ENCODE data around the gene TERB2.
"Not testable (repeated sequence)": the region's sequence is repeated elsewhere in the genome, so short reads cannot be mapped to it uniquely, and the experiment has no call there.

The TERB2 gene, protein sequence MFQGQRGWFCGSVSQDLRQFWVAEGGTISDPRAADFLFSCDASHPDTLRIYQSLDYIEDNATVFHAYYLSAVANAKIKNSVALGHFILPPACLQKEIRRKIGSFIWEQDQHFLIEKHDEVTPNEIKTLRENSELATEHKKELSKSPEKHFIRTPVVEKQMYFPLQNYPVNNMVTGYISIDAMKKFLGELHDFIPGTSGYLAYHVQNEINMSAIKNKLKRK

DNA sequence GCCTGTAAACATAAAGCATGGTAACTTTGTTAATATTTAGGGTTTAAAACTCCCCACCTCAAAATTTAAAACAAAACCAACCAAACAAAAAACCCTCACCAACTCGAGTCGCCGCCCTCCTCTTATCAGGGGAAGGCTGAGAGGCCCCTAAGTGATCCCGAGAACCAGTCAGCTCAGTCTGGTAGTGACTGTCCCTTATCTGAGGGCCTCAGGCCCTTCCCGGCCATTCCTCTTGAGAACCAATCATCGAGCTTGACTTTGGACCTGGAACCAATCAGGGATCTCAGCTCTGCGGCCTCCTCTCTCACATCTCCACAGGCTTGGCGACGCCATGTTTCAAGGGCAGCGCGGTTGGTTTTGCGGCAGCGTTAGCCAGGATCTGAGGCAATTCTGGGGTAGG is at the start of gene TERB2:
TERB2 (plus strand) TSS at position 300 of the 400 bp plus-strand sequence; CDS start at position 332, 32 bp downstream.
- DNase-seq, result no peak

DNA sequence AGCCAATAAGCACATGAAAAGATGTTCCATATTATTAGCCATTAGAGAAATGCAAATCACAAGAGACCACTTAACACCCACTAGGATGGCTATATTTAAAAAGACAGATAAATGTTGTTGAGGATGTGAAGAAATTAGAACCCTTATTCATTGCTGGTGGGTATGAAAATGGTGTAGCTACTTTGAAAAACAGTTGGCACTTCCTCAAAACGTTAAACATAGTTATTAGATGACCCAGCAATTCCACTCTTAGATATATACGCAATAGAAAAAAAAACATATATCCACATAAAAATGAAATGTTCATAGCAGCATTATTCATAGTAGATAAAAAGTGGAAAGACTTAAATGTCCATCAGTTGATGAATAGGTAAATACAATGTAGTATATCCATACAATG is 47.1 kb upstream of the TERB2 start:
- DNase-seq, result no peak

GRCh38 chr15:44910981-44911625 is 45.4 kb upstream of the TERB2 start:
- DNase-seq, result no peak

GRCh38 chr15:44912186-44912585 is 44.3 kb upstream of the TERB2 start:
- not testable (repeated sequence) for DNase-seq

- not testable (repeated sequence) for DNase-seq
These were observed 43.5 kb upstream of the TERB2 start for GRCh38 chr15:44912974-44913448.

- no peak for DNase-seq
These were observed 38.4 kb upstream of the TERB2 start for GRCh38 chr15:44918136-44918535.

GRCh38 chr15:44928658-44929057 is 27.8 kb upstream of the TERB2 start:
- DNase-seq, result not testable (repeated sequence)

GRCh38 chr15:44930283-44930682 is 26.2 kb upstream of the TERB2 start:
- DNase-seq, result not testable (repeated sequence)

DNA sequence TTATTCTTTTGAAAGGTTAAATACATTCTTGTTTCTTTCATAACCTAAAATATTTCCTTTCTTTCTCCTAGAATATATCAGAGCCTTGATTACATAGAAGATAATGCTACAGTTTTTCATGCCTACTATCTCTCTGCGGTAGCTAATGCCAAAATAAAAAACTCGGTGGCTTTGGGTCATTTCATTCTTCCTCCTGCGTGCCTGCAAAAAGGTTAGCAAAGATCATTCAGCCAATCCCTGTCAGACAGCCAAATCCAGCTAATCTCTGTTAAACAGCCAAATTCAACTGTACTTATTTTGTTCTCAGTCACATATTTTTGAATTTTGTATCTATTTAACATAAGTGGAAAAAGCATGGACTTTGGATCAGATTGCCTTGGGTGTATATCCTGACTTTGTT is 1.8 kb downstream of the TERB2 start:
- DNase-seq, result not testable (repeated sequence)

DNA sequence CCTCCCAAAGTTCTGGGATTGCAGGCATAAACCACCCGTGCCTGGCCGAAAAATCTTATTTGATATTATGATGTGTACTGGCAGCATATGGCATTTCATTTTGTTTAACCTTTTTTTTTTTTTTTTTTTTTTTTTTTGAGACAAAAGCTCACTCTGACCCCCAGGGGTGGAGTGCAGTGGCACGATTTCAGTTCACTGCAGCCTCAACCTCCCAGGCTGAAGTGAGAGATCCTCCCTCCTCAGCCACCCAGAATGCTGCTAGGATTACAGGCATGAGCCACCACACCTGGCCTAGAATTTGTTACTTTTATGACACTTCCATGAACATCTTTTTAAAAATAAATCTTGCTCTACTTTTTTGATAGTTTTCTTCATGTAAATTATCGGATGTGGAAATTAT is 12.0 kb downstream of the TERB2 start:
- no peak for DNase-seq

- no peak for DNase-seq
These were observed 14.5 kb downstream of the TERB2 start for GRCh38 chr15:44971036-44971435.

DNA sequence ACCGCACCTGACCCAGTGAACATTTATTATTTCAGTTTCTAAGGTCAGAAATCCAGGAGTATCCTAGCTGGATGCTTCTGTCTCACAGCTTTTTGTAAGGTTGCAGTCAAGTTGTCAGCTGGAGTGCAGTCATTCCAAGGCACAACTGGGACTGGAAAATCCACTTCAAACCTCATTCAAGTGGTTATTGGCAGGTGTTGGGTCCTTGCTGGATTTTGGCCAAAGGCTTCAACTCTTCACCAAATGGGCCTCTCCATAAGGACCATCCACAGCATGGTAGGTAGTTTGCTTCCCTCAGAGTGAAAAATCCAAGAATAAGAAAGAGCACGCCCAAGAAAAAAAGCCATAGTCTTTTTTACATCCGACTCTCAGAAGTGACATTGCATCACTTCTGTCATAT is 19.7 kb downstream of the TERB2 start:
- not testable (repeated sequence) for DNase-seq

DNA sequence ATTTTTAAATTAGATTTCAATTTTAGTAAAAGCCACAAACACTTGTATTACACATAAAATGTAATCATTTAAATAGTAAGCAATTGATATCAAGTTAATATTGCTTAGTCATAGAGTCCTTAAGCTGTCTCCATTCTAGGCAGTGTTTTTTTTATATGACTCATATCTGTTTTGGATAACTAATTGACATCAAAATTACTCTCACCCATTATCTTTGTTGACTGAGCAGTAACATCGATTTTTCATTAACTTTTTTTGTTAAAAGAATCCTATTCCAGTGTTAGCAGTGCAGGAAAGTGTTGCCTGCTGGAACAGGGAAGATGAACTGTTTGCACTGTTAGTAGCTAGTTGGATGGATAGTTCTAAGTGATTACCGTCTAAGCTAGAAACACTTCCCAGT is 21.3 kb downstream of the TERB2 start:
- not testable (repeated sequence) for DNase-seq

GRCh38 chr15:44979617-44980339 is 23.3 kb downstream of the TERB2 start:
- not testable (repeated sequence) for DNase-seq

- DNase-seq, result not testable (repeated sequence)
These were observed 27.7 kb downstream of the TERB2 start for GRCh38 chr15:44984144-44984543.

- DNase-seq, result not testable (repeated sequence)
These were observed 30.0 kb downstream of the TERB2 start for GRCh38 chr15:44986346-44987055.

GRCh38 chr15:44987711-44988110 is 31.2 kb downstream of the TERB2 start:
- DNase-seq, result not testable (repeated sequence)

DNA sequence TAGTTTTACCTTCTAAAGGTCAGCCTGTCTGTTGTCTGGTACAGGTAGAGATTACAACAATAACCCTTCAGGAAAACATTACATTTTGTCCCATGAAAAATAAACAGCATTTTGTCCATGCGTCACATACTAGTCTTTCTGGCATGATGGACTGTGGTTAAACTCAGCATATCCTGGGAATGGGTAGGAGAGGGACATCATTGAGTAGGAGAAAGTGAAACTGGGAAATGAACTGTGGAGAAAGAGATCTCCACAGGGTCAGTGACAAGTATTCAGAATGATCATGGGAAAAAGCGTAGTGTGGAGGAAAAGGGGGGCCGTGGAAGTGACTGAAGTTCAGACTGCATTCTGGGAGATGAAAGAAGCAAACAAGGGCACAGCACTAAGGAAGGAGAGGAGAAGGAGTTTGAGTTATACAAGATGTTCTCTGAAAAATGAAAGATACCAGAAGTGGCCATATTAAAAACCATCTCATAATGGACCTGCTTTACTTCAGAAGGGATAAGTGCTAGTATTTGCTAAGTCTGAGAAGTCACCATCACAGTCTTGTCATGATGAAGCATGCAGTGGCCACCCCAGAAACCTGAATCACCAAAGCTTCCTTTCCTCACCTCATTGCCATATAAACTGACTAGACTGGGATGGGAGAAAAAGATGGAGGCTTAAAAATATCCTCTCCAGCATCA is 31.8 kb downstream of the TERB2 start:
- DNase-seq, result not testable (repeated sequence)

- not testable (repeated sequence) for DNase-seq
These were observed 32.4 kb downstream of the TERB2 start for GRCh38 chr15:44988870-44989219.

DNA sequence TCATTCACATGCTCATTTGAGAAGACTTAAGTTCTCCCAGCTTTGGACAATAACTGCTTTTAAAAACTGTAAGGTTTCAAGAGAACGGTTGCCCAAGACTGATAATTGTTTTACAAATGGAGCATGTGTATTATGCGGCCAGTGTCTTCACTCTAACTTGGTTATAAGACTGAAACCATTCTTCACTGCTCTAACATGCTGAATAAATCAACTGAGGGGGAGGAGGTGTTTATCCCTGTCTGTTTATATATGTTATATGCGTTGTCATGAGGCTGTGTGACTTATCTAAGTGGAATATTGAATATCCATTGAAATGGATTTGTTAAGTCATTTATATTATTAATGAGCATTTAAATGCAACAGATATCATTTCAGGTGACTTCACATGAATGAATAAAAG is 41.1 kb downstream of the TERB2 start:
- DNase-seq, result not testable (repeated sequence)

DNA sequence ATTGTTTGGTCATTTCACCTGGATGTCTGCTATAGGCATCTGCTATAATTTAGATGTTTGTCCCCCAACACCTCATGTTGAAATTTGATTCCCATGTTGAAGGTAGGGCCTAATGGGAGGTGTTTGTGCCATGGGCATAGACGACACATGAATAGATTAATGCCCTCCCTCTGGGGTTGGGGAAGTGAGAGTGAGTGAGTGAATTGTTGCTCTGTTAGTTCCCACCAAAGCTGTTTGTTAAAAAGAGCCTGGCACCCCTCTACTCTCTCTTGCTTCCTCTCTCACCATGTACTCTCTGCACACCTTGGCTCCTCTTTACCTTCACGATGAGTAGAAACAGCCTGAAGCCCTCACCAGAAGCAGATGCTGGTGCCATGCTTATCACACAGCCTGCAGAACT is 42.6 kb downstream of the TERB2 start:
- DNase-seq, result no peak

DNA sequence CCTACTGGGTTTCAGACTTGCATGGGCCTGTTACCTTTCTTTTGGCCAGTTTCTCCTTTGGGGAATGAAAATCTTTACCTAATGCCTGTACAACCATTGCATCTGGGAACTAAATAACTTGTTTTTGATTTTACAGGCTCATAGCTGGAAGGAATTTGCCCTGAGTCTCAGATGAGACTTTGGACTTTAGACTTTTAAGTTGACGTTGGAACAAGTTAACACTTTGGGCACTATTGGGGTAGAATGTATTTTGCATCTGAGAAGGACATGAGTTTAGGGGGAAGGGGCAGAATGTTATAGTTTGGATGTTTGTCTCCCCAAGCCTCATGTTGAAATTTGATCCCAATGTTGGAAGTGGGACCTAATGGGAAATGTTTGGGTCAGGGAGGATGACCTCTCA is 44.7 kb downstream of the TERB2 start:
- not testable (repeated sequence) for DNase-seq

All from NCI-H2081 treated with DMSO at 0.1 percent for 48 hours (cell line).